Fibroblast of lung (primary cell): ENCODE measurements around the gene CSGALNACT2.

Experiments
- EZH2 ChIP-seq: IDR thresholded peaks from 2 replicates; pipeline ENCODE4 v1.5.1; 2012; ENCODE audit warnings: low read length, control low read depth, mild to moderate bottlenecking; ENCODE audit errors: missing control alignments
- TF ChIP-seq, protein P1 (sequence below), 2 donors: IDR thresholded peaks in 1 of 2; conservative IDR thresholded peaks in 1 of 2; 1 replicate in 1 of 2; 2 replicates in 1 of 2; pipeline ENCODE4 v1.5.1; 2011 to 2012; ENCODE audit warnings: low read length in 2 of 2, control low read depth in 1 of 2, inconsistent platforms in 1 of 2, low read depth in 1 of 2, mild to moderate bottlenecking in 1 of 2

DNA sequence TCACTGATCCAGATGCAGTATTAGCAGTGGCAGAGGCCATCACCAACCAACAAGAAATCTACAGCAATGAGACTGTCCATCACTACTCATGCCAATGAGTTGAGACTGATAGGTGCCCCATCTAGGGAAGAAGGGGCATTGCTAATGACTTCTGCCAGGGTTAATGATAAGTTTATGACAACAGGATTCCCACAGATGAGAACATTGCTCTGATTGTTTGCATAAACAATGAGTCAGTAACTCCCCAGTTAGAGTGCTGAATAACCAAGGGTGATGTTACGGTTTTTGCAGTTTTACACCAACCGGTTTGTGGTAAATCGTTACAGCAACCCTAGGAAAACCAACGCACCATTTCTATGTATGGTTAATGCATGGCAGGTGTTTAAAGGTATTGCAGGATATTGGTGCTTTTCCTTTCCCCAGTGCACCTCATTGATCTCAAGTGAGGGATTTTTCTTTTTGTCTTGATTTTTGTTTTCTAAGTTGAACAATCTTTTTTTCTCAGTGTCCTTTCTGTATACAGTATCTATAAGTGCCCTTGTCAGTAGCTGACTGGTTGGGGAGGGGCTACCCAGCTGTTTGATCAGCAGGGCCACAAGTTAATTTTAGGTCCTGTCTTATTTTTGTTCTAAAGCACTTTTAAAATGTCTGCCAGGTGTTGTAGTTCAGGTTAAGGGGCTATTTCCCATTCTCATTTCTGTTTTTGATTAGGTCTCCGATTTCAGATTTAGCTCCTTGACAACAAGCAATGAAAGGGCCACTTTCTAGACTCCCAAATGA lies 3.9 kb upstream of the CSGALNACT2 start:
- TF ChIP-seq, protein P1, sequence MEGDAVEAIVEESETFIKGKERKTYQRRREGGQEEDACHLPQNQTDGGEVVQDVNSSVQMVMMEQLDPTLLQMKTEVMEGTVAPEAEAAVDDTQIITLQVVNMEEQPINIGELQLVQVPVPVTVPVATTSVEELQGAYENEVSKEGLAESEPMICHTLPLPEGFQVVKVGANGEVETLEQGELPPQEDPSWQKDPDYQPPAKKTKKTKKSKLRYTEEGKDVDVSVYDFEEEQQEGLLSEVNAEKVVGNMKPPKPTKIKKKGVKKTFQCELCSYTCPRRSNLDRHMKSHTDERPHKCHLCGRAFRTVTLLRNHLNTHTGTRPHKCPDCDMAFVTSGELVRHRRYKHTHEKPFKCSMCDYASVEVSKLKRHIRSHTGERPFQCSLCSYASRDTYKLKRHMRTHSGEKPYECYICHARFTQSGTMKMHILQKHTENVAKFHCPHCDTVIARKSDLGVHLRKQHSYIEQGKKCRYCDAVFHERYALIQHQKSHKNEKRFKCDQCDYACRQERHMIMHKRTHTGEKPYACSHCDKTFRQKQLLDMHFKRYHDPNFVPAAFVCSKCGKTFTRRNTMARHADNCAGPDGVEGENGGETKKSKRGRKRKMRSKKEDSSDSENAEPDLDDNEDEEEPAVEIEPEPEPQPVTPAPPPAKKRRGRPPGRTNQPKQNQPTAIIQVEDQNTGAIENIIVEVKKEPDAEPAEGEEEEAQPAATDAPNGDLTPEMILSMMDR (conservative IDR thresholded peaks at IDR 0.05 in 1 of 2, IDR thresholded peaks at IDR 0.05 in 1 of 2; ENCODE audit: low read depth in 1 of 2, low read length in 2 of 2), result no peak
- no peak for TF ChIP-seq EZH2
